HG02885 (cell line): Measurements from ENCODE around the gene B4GAT1.

Experiments used
- ATAC-seq: cut with Tn5 transposase; IDR thresholded peaks from one replicate; pipeline ENCODE4 v1.9.1; 2021; ENCODE audit warnings: mild to moderate bottlenecking; ENCODE audit not compliant: unreplicated experiment, poor library complexity

B4GAT1 gene

GRCh38 chr11:66338276-66339161 is 8.9 kb downstream of the B4GAT1 start:
- no peak for ATAC-seq

DNA sequence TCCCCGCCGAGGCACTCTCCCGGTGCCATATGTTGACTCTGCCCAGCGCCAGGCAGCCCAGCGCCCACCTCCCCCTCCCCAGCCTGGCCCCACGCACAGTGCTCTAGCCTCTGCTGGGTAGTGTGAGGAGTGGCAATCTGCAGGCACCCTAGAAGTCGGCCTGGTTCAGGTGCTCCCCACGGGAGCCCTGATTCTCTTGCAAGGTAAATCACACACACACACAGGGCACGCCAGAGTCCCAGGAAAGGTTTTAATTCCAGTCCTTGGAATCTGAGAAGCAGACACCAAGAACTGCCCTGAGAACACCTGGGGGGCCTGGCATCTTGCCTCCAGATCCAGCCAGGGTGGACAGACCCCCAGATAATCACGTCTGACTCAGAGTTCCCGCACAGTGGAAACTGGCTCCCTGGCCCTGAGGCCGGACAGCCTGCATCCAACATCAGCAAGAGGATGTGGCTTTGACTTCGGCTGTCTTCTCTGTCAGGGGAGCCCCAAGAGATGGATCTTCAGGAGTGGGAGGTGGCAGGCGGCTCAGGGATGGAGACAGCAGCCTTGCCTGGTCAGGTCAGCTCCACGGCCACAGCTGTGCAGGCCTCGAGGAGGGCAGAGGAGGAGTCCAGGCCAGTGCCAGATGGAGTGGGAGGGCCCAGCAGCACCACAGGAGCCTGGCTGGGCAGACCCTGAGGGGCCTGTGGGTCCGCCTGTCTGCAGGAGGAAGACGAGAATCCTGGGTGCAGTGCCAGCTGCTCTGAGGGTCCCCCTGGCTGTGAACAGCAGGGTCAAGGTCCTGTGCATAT is 10.1 kb downstream of the B4GAT1 start:
- ATAC-seq: peak; percentile 6

DNA sequence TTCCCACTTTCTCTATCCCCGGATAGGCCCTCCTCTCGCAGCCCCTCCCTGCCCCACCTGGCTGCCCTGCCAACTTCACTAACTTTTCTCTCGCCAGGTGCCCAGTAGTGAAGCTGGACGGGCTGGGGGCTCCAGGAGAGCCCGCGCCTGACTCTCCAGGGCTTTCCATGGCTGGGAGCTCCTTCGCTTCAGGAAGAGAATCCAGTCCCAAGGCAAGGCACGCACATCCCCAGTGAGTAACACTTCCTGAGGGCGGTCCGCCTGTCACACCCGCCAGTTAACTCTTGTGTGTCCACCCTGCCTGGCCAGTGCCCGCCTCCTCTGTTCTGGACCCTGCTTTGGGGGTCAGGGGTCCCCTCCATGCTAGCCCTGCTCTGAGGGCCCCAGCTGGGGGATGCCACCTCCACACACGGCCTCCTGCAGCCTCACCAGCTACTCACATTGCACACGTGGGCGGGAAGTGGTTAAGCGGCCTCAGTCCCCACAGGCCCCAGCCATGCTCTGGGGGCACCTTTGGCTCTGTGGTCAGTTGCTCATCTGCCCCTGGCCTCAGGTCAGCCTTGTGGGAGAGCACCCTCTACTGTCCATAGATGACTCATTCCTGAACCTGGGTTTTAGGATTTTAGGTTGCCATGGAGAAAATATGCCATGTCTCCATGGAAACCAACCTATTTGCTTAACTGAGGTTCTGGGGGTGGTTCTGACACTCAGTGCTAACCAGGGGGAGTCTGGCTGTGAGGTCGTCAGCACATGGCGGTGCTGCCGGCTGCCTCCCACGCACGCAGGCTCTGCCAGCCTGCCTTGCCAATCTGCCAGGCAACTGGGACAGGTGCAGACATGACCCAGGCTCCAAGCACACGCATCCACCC is 11.0 kb downstream of the B4GAT1 start, which contains the start of gene RIN1:
Gene RIN1 (minus strand): TSS at position 201 of the 869 bp plus-strand sequence. CDS start 32 bp downstream, at position 169.
- ATAC-seq: peak; percentile 71

- ATAC-seq: no peak
Measured at GRCh38 chr11:66335531-66336233, 11.7 kb downstream of the B4GAT1 start.

DNA sequence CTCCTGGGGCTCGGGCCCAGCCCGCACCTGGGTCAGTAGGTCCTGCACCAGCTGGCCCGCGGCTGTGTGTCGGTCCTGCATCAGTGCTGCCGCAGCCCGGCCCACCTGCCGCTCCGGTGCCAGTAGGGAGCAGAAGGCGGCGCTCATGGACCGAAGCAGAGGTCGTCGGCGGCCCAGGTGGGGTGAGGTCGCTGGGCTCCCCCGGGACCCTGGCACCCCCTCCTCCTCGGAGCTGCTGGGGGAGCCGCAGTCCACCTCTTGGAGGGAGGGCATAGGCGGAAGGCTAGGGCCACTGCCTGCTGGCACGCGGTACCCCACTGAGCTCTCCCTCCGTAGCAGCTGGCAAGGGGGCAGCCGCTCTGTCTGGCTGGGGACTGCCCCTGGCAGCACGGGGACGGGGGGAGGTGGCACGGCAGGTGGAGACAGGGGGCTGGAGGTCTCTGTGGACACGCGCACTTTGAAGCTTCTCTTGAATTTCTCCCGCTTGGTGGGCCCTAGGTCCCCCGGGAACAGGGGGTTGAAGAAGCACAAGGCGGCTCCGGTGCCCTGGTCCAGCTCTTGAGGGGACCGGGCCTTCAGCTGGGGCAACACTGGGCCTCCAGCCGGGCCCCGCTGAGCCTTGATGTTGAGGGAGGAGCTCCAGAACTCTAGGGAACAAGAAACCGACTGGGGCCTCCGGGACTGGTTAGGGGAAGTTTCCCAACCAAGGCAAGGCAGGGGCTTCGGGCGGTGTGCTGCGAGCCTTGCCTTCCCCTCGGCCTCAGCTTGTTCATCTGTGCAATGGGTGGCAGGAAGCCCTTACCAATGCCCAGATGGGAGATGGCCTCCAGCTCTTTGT is 12.6 kb downstream of the B4GAT1 start:
- no peak for ATAC-seq

DNA sequence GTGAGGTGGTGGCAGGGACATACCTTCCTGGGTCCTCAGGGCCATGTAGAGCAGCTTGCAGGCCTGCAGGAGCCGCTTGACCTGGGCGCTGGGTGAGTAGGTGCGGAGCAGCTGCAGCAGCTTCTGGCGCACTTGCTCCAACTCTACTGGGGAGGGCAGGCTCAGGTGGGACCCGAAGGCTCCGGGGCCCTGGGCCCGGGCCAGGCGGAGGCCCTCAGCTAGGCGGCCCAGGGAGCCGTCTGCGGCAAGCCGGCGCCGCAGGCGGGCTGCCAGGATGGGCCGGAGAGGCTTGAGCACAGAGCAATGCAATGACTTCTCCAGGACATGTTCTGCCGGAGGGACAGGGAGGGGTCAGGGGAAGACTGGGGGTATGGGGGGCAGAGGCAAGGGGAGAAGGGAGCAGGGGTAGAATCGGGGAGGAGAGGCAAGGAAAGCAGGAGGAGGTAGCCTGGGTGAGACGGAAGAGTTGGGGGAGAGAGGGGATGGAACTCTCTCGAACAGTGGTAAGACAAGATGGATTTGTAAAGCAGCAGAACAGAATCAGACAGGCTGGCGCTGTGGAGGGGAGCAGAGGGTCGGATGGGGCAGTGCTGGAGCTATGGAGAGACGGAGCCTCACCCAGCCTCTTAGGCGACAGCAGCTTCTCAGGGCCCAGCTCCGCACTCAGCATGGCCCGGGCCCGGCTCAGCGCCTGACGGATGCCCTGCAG is 13.4 kb downstream of the B4GAT1 start:
- ATAC-seq: no peak

- no peak for ATAC-seq
Measured at GRCh38 chr11:66333220-66333877, 14.1 kb downstream of the B4GAT1 start.

DNA sequence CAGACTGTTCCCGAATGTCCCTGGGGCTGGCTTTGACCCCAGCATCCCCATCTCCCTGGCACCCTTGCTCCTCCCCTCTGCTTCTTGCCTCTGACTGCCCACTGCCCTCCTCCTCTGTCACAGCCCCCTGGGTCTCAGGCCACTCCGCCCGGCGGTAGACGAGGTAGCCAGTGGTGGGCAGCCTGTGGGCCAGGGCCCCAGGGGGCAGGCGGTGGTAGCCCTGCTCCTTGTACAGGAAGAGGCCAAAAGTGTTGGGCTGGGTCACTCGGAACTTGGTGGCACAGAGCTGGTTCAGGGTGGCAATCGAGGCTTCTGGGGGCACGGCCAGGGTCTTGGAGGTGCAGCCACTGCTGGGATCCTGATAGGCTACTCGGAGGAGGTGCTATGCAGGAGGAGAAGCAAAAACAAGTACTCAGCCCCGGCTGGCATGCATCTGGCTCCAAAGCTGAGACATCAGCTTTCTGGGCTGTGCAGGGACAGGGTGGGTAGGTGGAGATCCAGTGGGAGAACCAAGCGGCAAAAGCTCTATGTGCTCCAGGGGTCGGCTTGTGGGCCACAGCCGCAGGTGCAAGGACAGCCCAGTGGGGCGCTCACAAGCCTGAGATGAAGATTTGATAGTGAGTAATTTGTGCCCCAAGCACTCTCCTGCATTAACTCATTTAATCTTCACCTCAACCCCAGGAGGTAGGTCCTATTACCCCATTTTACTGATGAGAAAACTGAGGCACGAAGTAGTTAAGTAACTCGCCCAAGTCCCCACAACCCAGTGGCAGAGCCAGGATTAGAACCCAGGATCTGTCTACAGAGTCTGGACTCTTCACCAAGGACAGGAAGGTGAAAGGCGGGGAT is 14.8 kb downstream of the B4GAT1 start:
- ATAC-seq: no peak

GRCh38 chr11:66331542-66332370 is 15.7 kb downstream of the B4GAT1 start:
- ATAC-seq: no peak

- ATAC-seq: no peak
Measured at GRCh38 chr11:66330931-66331330, 16.5 kb downstream of the B4GAT1 start.

DNA sequence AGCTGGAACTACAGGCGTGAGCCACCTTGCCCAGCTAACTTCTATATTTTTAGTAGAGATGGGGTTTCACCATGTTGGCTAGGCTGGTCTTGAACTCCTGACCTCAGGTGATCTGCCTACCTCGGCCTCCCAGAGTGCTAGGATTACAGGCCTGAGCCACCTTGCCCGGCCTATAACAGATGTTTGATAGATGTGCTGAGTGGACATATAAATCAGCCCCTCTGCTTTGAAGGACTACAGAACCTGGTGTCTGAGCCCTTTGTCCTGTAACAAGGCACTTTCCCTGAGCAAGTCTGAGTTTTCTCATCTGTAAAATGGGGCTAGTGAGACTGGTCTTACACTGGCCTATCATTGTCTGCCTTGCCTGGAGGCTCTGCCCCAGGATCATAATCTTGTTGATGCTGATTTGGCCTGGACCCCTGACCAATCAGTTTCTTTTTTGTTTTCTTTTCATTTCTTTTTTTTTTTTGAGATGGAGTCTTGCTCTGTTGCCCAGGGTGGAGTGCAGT is 18.2 kb downstream of the B4GAT1 start:
- no peak for ATAC-seq

DNA sequence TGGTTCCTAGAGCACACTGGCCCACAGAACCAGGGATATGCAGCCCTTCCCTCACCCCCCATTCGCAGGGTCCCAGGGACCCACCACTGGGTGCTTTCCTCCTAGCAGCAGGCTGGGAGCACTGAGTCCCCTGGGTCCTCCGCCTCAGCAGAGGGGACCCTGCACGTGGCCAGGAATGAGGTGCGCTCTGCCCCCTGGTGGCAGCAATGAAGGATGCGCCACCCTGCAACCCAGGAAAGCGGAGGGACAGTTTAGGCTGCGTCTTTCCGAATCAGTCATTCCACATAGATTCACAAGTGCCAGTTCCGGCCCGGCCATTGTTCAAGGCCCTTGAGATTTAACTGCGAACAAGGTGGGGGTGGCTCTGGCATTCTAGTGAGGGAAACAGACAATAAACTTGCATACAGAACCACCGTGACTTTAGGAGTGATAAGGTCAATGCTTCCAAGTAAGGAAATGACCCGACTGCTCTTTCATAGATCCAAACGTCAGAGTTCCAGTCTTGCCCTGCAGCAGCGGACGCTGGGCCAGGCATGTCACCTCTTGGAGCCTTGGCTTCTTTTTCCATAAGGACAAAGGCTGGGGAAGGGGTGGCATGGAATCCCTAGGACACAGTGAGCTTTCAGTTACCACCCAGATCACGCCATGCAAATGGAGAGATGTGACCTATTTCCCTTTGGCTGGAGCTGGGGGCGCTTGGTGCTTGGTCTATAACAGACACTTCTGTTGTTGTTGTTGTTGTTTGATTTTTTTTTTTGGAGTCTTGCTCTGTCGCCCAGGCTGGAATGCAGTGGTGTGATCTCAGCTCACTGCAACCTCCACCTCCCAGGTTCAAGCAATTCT is 18.9 kb downstream of the B4GAT1 start:
- peak; percentile 59 for ATAC-seq

GRCh38 chr11:66328031-66328301 is 19.5 kb downstream of the B4GAT1 start:
- ATAC-seq: no peak

DNA sequence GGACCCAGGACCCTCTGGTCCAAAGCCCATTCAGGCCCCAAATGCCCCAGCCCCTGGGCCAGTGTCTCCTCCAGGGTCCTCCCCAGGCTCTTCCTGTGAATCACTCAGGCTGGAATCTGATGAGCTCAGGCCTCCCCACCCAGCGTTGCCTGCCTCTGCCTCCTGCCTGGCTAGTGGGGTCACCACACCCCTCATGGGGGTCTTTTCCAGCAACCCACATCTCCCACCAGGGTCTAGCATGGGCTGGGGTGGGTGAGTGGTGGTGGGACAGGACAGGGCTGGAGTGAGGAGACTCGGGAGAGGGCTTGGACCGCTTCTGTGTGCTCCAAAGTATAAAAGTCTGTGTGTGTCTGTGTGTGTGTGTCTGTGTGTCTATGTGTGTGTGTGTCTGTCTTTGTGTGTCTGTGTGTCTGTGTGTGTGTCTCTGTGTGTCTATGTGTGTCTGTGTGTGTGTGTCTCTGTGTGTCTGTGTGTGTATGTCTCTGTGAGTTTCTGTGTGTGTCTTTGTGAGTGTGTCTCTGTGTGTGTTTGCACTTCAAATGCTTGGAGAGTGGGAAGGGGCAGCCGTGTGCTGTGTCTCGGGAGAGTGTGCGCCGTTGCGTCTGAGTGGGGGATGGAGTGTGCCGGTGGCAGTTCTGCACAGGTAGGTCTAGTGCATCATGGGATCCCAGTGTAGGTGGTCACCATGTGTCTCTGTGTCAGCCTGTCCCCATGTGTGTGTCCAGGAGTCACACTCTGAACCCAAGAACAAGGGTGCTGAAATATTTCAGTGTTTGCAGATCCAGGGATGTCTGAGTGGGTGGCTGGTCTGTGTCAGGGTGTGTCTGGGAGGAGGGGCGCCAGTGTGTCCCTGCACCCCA is 20.0 kb downstream of the B4GAT1 start:
- no peak for ATAC-seq
